Measurements from ENCODE around the gene SLC13A5.

GRCh38 chr17:6756425-6757031, 43.4 kb upstream of the SLC13A5 start:
- TF ChIP-seq POLR2A (IDR thresholded peaks at IDR 0.05), result no peak
- TF ChIP-seq CTCF (IDR thresholded peaks at IDR 0.05), result no peak
- no peak for TF ChIP-seq EP300 (IDR thresholded peaks at IDR 0.05)
